WTC11 (cell line): ENCODE measurements around the gene TSPAN7. TPM values are rescaled to one million over a fixed set of nuclear protein-coding genes. Genes with fewer than 3 reads are reported as not detected.

Experiments used
- ATAC-seq: fragments of 200-7000 bp; cut with Tn5 transposase; 2 replicates; pipeline ENCODE4 v1.10.0; 2021; ENCODE audit warnings: mild to moderate bottlenecking, moderate library complexity
- CTCF ChIA-PET: fragments of 300-600 bp; sonication (Branson Sonifier 250); formaldehyde crosslinking; loops from one replicate; lab custom pipeline; 2021; ENCODE audit warnings: antibody characterized with exemption; lab: Charles Lee
- POLR2A ChIA-PET: fragments of 350-600 bp; sonication (Branson Sonifier 250); formaldehyde crosslinking; loops from one replicate; lab custom pipeline; 2021; ENCODE audit warnings: antibody characterized with exemption; lab: Charles Lee
- DNase-seq: peaks from one replicate; pipeline ENCODE4 v3.0.0; 2021; ENCODE audit warnings: low spot score
- H3K27ac Mint-ChIP-seq: 2 replicates; pipeline ENCODE4 v1.8.0; 2021; ENCODE audit warnings: mixed read lengths
- H3K27me3 Mint-ChIP-seq: 2 replicates; pipeline ENCODE4 v1.8.0; 2021; ENCODE audit warnings: low read depth, mild to moderate bottlenecking, moderate library complexity, mixed read lengths
- H3K36me3 Mint-ChIP-seq: 2 replicates; pipeline ENCODE4 v1.8.0; 2021; ENCODE audit warnings: mixed read lengths
- H3K4me1 Mint-ChIP-seq: 2 replicates; pipeline ENCODE4 v1.8.0; 2022; ENCODE audit warnings: mixed read lengths
- H3K4me3 Mint-ChIP-seq: 2 replicates; pipeline ENCODE4 v1.8.0; 2021; ENCODE audit warnings: mild to moderate bottlenecking, moderate library complexity, mixed read lengths
- H3K9me3 Mint-ChIP-seq: 2 replicates; pipeline ENCODE4 v1.8.0; 2021; ENCODE audit warnings: mixed read lengths
- CDX4 ChIP-seq: fragments of 250-450 bp; sonication (Bioruptor Pico); IDR thresholded peaks from 2 replicates; pipeline ENCODE4 v1.9.0; 2021; ENCODE audit warnings: moderate library complexity, mild to moderate bottlenecking, inconsistent platforms, borderline replicate concordance
- CREB1 ChIP-seq: sonication (generic); formaldehyde crosslinking; IDR thresholded peaks from 2 replicates; pipeline ENCODE4 v1.8.0; 2023; ENCODE audit warnings: mild to moderate bottlenecking, missing genetic modification reagents
- FOXK1 ChIP-seq: sonication (generic); formaldehyde crosslinking; IDR thresholded peaks from 2 replicates; pipeline ENCODE4 v1.8.0; 2022; ENCODE audit warnings: mild to moderate bottlenecking, moderate library complexity, missing genetic modification reagents
- FOXP1 ChIP-seq: sonication (generic); formaldehyde crosslinking; IDR thresholded peaks from 2 replicates; pipeline ENCODE4 v1.8.0; 2022; ENCODE audit warnings: missing genetic modification reagents, mild to moderate bottlenecking, moderate library complexity, borderline replicate concordance
- HMGA2 ChIP-seq: fragments of 250-450 bp; sonication (Bioruptor Pico); IDR thresholded peaks from 2 replicates; pipeline ENCODE4 v1.4.0; 2021; ENCODE audit warnings: mild to moderate bottlenecking, moderate library complexity
- NFE2L1 ChIP-seq: sonication (generic); formaldehyde crosslinking; IDR thresholded peaks from 2 replicates; pipeline ENCODE4 v1.8.1; 2023; ENCODE audit warnings: missing genetic modification reagents
- RORB ChIP-seq: fragments of 250-450 bp; sonication (Bioruptor Pico); IDR thresholded peaks from 2 replicates; pipeline ENCODE4 v1.9.0; 2021; ENCODE audit warnings: mild to moderate bottlenecking
- SMAD3 ChIP-seq: sonication (generic); formaldehyde crosslinking; IDR thresholded peaks from 2 replicates; pipeline ENCODE4 v1.8.0; 2022; ENCODE audit warnings: missing genetic modification reagents, mild to moderate bottlenecking, borderline replicate concordance
- SOX15 ChIP-seq: fragments of 250-450 bp; sonication (Bioruptor Pico); IDR thresholded peaks from 2 replicates; pipeline ENCODE4 v1.9.0; 2021; ENCODE audit warnings: mild to moderate bottlenecking
- TEAD4 ChIP-seq: sonication (generic); formaldehyde crosslinking; IDR thresholded peaks from 2 replicates; pipeline ENCODE4 v1.8.0; 2022; ENCODE audit warnings: mild to moderate bottlenecking, missing genetic modification reagents
- TP53 ChIP-seq: sonication (generic); formaldehyde crosslinking; IDR thresholded peaks from 2 replicates; pipeline ENCODE4 v1.8.1; 2023; ENCODE audit warnings: mild to moderate bottlenecking, missing genetic modification reagents
- USF1 ChIP-seq: sonication (generic); formaldehyde crosslinking; IDR thresholded peaks from 2 replicates; pipeline ENCODE4 v1.8.0; 2022; ENCODE audit warnings: mild to moderate bottlenecking, missing genetic modification reagents
- ZNF317 ChIP-seq: sonication (generic); formaldehyde crosslinking; IDR thresholded peaks from 2 replicates; pipeline ENCODE4 v1.8.1; 2023; ENCODE audit warnings: low read depth, mild to moderate bottlenecking, moderate library complexity, missing genetic modification reagents, borderline replicate concordance
- ZNF423 ChIP-seq: fragments of 250-450 bp; sonication (Bioruptor Pico); IDR thresholded peaks from 2 replicates; pipeline ENCODE4 v2.1.2; 2022; ENCODE audit warnings: mild to moderate bottlenecking, moderate library complexity
- total RNA-seq: library from RNA; stranded (reverse); gene quantifications from 3 replicates; pipeline ENCODE4 v1.2.3, GENCODE V29; 2021
- TF ChIP-seq, protein P1 (sequence below): sonication (generic); formaldehyde crosslinking; IDR thresholded peaks from 2 replicates; pipeline ENCODE4 v1.8.1; 2022; ENCODE audit warnings: missing genetic modification reagents, borderline replicate concordance
- TF ChIP-seq, protein P2 (sequence below): fragments of 250-450 bp; sonication (Bioruptor Pico); IDR thresholded peaks from 2 replicates; pipeline ENCODE4 v1.9.0; 2021; ENCODE audit warnings: mild to moderate bottlenecking
- TF ChIP-seq, protein P3 (sequence below): sonication (generic); formaldehyde crosslinking; IDR thresholded peaks from 2 replicates; pipeline ENCODE4 v1.8.1; 2023; ENCODE audit warnings: mild to moderate bottlenecking, missing genetic modification reagents, borderline replicate concordance
- TF ChIP-seq, protein P4 (sequence below): sonication (generic); formaldehyde crosslinking; IDR thresholded peaks from 2 replicates; pipeline ENCODE4 v1.8.0; 2022; ENCODE audit warnings: mild to moderate bottlenecking, missing genetic modification reagents

The TSPAN7 gene
- total RNA-seq, 1 experiment from 2014 or later: 10.8 TPM

DNA sequence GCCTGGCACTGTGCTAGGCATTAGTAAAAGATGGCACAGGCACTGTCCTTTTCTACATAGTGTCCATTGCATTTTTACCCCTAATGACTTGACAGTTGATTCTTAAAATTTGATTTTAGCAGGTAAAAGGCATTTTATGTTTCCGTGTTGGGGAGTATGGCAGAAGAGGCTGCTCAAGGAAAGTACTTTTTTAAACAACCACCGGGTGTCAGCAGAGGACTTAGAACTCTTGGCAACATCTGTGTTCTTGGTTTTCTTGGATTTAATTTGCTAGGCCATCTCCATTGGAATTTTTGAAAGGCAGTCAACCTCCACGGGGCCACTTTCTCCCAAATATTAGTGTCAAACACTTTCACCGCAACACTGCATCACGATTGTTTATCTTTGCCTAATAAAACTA, 102.9 kb downstream of the TSPAN7 start (continued):
- TF ChIP-seq TEAD4 (CRISPR knock-in tag) (no peak), NFE2L1 (CRISPR knock-in tag) (no peak), USF1 (no peak), FOXK1 (no peak), CREB1 (CRISPR knock-in tag) (no peak), ZNF423 (no peak), CDX4 (no peak), ZNF317 (CRISPR knock-in tag) (no peak)
- TF ChIP-seq, protein P1, sequence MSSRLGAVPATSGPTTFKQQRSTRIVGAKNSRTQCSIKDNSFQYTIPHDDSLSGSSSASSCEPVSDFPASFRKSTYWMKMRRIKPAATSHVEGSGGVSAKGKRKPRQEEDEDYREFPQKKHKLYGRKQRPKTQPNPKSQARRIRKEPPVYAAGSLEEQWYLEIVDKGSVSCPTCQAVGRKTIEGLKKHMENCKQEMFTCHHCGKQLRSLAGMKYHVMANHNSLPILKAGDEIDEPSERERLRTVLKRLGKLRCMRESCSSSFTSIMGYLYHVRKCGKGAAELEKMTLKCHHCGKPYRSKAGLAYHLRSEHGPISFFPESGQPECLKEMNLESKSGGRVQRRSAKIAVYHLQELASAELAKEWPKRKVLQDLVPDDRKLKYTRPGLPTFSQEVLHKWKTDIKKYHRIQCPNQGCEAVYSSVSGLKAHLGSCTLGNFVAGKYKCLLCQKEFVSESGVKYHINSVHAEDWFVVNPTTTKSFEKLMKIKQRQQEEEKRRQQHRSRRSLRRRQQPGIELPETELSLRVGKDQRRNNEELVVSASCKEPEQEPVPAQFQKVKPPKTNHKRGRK (CRISPR knock-in tag): no peak
- TF ChIP-seq, all 79 proteins: peak for 0

DNA sequence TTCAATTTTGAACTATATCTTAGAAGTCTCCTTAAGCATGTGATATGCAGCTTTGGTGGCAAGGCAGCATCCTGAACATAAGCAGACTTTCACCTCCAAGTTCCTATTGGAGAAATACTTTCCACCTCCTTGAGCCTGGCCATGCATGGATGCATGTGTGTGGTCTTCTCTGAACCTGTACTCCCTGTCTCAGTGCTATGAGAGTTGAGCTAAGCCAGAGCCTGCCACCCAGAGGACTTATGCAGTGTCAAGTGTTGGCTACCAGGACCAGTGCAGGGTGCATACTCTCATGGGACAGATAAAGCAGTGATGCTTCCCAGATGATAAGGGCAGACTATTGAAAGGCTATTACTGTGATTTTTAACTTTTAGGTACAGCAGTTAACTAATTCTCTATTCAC, 105.6 kb downstream of the TSPAN7 start:
- DNase-seq (no peak), ATAC-seq (no peak)
- H3K4me3 Mint-ChIP-seq: no peak overlapping the region
- H3K27ac Mint-ChIP-seq: no peak overlapping the region
- no peaks in the 10 kb centered on the region for H3K9me3 Mint-ChIP-seq
- TF ChIP-seq SOX15 (CRISPR knock-in tag) (no peak), RORB (CRISPR knock-in tag) (no peak), FOXP1 (CRISPR knock-in tag) (no peak), SMAD3 (CRISPR knock-in tag) (no peak), HMGA2 (no peak), TP53 (CRISPR knock-in tag) (no peak), ZNF423 (no peak), CDX4 (no peak)
- TF ChIP-seq, protein P2, sequence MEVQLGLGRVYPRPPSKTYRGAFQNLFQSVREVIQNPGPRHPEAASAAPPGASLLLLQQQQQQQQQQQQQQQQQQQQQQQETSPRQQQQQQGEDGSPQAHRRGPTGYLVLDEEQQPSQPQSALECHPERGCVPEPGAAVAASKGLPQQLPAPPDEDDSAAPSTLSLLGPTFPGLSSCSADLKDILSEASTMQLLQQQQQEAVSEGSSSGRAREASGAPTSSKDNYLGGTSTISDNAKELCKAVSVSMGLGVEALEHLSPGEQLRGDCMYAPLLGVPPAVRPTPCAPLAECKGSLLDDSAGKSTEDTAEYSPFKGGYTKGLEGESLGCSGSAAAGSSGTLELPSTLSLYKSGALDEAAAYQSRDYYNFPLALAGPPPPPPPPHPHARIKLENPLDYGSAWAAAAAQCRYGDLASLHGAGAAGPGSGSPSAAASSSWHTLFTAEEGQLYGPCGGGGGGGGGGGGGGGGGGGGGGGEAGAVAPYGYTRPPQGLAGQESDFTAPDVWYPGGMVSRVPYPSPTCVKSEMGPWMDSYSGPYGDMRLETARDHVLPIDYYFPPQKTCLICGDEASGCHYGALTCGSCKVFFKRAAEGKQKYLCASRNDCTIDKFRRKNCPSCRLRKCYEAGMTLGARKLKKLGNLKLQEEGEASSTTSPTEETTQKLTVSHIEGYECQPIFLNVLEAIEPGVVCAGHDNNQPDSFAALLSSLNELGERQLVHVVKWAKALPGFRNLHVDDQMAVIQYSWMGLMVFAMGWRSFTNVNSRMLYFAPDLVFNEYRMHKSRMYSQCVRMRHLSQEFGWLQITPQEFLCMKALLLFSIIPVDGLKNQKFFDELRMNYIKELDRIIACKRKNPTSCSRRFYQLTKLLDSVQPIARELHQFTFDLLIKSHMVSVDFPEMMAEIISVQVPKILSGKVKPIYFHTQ (CRISPR knock-in tag): no peak
- TF ChIP-seq, protein P3, sequence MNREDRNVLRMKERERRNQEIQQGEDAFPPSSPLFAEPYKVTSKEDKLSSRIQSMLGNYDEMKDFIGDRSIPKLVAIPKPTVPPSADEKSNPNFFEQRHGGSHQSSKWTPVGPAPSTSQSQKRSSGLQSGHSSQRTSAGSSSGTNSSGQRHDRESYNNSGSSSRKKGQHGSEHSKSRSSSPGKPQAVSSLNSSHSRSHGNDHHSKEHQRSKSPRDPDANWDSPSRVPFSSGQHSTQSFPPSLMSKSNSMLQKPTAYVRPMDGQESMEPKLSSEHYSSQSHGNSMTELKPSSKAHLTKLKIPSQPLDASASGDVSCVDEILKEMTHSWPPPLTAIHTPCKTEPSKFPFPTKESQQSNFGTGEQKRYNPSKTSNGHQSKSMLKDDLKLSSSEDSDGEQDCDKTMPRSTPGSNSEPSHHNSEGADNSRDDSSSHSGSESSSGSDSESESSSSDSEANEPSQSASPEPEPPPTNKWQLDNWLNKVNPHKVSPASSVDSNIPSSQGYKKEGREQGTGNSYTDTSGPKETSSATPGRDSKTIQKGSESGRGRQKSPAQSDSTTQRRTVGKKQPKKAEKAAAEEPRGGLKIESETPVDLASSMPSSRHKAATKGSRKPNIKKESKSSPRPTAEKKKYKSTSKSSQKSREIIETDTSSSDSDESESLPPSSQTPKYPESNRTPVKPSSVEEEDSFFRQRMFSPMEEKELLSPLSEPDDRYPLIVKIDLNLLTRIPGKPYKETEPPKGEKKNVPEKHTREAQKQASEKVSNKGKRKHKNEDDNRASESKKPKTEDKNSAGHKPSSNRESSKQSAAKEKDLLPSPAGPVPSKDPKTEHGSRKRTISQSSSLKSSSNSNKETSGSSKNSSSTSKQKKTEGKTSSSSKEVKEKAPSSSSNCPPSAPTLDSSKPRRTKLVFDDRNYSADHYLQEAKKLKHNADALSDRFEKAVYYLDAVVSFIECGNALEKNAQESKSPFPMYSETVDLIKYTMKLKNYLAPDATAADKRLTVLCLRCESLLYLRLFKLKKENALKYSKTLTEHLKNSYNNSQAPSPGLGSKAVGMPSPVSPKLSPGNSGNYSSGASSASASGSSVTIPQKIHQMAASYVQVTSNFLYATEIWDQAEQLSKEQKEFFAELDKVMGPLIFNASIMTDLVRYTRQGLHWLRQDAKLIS (CRISPR knock-in tag): no peak
- TF ChIP-seq, protein P4, sequence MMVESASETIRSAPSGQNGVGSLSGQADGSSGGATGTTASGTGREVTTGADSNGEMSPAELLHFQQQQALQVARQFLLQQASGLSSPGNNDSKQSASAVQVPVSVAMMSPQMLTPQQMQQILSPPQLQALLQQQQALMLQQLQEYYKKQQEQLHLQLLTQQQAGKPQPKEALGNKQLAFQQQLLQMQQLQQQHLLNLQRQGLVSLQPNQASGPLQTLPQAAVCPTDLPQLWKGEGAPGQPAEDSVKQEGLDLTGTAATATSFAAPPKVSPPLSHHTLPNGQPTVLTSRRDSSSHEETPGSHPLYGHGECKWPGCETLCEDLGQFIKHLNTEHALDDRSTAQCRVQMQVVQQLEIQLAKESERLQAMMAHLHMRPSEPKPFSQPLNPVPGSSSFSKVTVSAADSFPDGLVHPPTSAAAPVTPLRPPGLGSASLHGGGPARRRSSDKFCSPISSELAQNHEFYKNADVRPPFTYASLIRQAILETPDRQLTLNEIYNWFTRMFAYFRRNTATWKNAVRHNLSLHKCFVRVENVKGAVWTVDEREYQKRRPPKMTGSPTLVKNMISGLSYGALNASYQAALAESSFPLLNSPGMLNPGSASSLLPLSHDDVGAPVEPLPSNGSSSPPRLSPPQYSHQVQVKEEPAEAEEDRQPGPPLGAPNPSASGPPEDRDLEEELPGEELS: no peak
- H3K27me3 Mint-ChIP-seq: no peaks in the 10 kb centered on the region
- CTCF ChIA-PET: no interaction called here
- H3K36me3 Mint-ChIP-seq: no peaks in the 10 kb centered on the region
- peaks cover 3% of the 10 kb centered on the region; the same call in 1 of the 2 replicates for H3K4me1 Mint-ChIP-seq
- POLR2A ChIA-PET: no interaction called here
